Measurements from ENCODE around the gene CLDN10.

DNA sequence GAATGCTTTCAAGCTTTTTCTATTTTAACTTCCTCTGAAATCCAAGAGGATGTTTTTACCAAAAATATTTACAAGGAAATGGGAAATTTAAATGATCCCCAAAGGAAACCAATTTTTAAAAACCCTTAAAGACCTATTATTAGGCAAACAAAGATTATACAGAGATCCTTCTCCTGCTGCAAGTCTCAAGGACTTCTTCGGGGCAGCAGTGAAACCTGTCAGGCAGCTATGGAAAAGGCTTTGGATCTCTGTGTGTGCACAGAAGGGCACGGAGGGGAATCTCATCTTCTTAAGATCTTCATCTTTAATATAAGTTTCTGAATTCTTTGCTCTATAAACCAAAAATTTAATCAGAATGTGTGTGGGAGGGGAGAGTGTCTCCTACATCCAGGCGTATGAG, 36.0 kb upstream of the CLDN10 start:
- TF ChIP-seq CTCF (IDR thresholded peaks at IDR 0.05; ENCODE audit: low read length) (no peak), EZH2phosphoT487 (IDR thresholded peaks at IDR 0.05; ENCODE audit: low read length) (no peak)
